Stimulated activated CD8-positive, alpha-beta memory T cell treated with anti-CD3 and anti-CD28 coated beads, Interleukin-7, amount 100 ng/mL, for 24 hours (primary cell): ENCODE results near the gene CD53.
"Not testable (repeated sequence)": the region's sequence is repeated elsewhere in the genome, so short reads cannot be mapped to it uniquely, and the experiment has no call there.

Experiments
- DNase-seq: peaks from one replicate; pipeline ENCODE4 v3.0.0-alpha.2; 2020; ENCODE audit warnings: low read depth

The CD53 gene, protein sequence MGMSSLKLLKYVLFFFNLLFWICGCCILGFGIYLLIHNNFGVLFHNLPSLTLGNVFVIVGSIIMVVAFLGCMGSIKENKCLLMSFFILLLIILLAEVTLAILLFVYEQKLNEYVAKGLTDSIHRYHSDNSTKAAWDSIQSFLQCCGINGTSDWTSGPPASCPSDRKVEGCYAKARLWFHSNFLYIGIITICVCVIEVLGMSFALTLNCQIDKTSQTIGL

DNA sequence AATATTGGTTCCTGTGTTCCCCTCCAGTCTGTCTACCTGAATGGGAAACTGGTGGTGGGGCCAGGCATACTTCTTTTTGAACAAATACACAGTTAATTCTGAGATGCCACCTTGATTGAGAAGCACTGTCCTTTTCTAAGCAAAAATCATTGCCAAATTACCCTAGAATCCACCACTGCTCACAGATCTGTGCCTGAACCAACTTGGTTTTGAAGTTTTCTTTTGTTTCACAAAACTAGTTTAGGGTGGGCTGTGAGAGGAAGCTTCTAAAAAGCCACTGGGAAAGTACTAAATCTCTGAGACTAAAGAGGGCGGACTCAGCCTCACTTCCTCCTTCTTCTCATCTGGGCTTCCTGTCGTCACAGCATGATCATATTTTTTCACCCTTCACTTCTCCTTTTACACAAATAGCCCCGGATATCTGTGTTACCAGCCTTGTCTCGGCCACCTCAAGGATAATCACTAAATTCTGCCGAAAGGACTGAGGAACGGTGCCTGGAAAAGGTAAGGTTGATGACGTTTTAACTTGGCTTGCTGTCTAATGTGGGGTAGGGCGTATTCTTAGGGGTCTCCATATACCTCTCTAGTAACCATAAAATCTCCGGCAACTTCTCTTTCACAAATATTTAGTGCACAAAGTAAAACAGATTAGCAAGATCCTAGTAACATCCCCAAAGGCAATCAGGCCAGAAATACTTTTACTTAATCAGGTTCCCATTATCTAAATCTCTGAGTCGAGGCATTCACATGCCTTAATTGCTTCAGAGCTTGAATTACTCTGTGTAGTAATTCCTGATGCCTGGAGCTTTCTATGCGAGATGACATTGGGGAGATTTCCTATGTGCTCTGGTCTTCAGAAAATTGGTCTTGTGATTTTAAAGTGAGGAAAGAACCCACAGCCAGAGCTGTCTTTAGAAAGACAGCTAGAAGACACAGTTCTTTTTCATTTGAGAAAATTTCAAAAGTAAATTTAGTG lies at the start of gene CD53:
Gene CD53 (plus strand): TSS at position 404 of the 976 bp plus-strand sequence. CDS start 18,261 bp downstream, outside the sequence.
- no peak for DNase-seq

DNA sequence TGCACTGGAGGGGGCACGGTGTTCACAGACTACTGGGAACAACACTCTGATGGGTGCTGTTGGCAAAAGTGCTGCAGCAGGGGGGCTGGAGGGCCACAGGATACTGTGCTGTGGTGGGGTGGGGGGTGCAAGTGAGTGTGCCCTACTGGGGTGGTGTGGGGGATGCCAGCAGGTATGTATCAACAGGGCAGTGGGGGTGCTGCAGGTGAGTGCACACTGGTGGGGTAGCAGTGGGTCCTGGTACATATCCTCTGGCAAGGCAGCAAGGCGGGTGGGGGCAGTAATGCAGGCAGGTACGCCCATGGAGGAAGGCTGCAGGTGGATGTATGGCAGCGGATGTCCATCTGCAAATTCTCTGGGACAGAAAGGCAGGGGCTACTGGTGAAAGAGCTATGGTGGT lies 48.8 kb upstream of the CD53 start:
- no peak for DNase-seq

DNA sequence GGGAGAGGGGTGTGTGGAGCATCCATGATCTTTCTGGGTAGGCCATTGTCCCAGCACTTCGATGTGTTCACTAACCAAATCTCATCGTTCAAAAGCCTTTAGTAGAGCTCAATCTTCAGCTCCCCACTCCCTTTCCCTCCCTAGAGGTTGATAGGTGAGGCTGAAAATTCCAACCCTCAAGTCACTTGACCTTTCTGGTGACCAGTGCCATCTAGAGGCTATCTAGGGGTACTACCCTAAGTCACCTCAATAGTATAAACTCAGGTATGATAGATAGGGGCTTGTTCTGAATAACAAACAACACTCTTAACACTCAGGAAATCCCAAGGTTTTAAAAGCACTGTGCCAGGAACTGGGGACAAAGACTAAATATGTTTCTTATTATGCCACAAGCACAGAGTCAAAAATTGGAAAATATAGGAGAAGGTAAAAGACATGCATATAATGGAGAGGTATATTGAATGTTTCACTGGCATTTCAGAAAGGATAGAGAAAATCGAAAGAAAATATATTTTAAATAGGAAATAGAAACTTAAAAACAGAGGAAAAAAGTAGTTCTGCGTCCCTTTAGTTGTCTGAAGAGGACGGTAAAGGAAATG lies 42.9 kb upstream of the CD53 start:
- no peak for DNase-seq

DNA sequence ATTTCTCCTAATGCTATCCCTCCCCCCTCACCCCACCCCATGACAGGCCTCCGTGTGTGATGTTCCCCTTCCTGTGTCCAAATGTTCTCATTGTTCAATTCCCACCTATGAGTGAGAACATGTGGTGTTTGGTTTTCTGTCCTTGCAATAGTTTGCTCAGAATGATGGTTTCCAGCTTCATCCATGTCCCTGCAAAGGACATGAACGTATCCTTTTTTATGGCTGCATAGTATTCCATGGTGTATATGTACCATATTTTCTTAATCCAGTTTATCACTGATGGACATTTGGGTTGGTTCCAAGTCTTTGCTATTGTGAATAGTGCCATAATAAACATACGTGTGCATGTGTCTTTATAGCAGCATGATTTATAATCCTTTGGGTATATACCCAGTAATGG lies 39.2 kb upstream of the CD53 start:
- not testable (repeated sequence) for DNase-seq

DNA sequence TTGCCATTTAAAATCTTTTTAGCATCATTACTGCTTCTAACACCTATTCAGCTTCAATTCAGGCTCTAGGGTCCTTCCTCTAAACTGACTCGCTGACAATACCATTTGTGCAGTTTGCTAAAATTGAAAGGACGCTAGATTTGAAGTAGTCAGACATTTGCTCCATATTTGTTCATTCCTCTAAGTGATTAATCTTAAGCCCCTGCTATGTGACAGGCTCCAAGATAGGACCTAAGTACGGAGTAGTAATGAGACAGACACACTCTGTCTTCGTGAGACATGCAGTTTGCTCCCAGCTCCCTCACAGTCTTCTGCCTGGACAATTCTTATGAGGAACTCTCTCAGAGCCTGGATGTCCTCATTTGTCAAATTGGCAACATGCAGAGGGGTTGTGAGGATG lies 26.1 kb upstream of the CD53 start:
- DNase-seq = no peak

DNA sequence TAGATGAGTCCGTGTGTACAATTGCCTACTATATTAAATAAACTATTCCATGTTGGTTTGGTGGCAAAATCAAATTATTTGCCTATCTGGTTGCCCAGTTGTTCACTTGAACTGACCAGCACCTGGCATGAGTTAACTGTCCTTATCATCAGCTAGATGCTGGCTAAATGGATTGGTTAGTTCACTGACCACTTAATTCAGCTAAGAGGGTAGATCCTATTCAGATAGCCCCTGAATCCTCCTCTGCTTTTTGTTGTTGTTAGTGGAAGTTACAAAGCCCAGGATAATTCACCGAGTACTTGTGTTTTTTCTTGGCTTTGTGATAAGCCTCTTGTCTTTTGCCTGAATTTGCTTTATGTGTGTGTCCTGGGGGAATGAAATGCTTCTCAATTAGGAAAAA lies 22.8 kb upstream of the CD53 start:
- DNase-seq = no peak

DNA sequence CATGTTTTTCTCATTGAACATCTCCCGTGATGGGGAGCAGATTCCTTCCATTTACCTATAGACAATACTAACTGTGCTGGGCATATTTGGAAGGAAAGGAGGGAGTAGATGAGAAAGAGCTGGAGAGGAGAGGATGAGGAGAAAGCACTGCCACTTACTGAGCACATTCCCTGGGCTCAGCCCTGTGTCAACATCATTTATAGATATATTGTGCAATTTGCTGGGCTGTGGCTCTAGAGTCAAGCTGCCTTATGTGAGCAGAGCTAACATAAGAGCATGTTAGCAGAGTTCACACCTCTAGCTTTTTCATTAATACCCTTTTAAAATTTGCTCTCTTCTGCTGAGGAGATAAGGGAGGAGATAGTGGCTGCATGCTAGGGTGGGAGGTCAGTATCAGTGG lies 22.3 kb upstream of the CD53 start:
- no peak for DNase-seq

DNA sequence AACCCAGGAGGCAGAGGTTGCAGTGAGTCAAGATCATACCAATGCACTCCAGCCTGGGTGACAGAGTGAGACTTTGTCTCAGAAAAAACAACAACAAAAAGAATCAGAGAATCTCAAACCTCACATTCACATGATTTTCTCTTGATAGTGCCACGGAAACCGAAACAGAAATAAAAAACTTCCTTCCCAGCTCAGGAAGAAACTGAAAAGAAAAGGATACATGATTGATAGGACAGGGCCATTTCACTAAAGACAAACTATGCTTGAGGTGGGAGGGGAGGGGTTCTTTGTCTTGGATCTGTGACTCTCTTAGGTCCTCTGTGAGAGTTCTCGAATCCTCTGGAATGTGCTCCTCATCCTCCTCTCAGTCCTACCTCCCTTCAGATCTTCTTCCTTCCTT lies 19.8 kb upstream of the CD53 start:
- no peak for DNase-seq

DNA sequence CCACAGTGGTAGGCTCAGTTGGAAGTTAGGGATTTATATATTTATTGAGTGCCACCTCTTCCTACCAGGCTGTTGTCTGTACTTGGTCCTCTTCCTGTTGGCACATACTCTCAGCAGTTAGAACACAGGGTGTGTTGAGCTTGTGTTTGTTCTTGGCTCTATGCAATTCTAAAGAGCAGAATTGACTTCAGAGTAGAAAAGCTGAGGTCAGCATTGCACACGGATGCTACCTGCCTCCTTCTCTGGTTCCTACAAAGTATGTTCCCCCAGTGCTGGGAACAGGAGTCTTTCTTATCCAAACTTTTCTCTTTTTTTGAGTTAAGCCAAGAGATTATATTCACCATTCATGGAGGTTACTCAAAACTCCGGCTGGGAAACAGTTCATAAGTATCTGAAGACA lies 16.5 kb upstream of the CD53 start:
- no peak for DNase-seq

DNA sequence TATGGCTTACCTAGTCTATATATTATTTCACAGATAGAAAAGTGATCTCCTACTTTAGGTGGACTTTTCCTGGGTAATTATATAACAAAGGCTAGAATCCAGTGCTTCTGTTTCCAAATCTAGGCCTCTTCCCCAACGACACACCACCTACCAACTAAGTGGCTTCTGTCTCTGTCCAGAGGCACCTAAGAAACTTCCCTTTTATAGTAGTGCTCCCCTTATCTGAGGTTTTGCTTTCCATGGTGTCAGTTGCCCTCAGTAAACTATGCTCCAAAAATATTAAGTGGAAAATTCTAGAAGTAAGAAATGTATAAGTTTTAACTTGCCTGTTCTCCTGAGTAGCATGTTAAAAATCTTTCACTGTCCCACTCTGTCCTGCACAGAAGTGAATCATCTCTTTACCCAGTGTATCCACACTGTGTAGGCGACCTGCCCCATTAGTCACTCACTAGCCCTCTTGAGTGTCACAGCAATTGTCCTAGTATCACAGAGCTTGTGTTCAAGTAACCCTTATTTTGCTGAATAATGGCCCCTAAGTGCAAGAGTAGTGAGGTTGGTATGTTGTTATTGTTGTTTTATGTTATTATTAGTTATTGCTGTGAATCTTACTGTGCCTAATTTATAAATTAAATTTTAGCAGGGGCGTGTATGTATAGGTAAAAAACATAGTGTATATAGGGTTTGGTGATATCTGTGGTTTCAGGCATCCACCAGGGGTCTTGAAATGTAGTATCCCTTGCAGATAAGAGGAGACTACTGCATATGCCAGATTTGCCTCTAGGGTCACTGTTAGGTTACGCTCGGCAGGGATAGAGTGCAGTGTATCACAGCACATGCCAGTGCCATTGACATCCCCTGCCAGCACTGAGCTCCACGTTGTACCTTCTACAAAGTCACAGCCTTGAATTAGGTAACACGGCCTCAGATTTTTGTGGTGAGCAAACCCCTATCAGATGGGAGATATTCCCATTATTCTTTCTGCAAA lies 14.7 kb upstream of the CD53 start:
- DNase-seq = no peak

DNA sequence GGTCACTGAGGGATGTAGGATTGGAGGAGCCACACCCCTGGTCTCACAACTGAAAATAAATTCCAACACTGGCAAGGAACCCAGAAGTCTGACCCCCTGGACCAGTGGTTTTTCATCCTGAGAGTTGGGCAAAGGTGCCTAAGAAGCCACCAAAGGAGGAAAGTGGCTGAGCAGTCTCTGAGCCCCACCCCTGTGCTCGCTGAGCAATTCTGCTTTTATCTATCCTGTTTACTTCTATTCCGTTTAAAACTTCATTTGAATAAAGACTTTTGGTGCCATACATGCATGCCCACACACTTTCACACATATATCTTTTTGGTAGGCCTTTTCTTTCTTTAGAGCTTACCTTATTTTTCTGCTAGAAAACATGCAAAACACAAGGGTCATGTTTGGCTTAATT lies 13.9 kb upstream of the CD53 start:
- DNase-seq = no peak

DNA sequence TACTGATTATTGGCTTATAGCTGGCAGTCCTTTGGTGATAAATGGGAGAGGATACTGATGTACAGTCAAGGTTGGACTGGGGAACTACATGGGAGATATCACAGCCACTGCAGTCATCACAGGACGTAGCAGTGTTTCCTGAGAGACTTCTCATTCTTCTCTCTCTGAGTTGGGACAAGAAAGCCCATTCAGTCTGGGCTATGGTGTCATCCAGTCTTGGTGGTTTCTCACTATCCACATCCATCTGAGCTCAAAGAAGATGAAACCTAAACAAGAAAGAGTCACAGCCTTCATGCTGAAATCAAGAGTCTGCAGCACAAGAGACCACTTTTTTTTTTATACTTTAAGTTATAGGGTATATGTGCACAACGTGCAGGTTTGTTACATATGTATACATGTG lies 12.8 kb upstream of the CD53 start:
- DNase-seq = no peak

DNA sequence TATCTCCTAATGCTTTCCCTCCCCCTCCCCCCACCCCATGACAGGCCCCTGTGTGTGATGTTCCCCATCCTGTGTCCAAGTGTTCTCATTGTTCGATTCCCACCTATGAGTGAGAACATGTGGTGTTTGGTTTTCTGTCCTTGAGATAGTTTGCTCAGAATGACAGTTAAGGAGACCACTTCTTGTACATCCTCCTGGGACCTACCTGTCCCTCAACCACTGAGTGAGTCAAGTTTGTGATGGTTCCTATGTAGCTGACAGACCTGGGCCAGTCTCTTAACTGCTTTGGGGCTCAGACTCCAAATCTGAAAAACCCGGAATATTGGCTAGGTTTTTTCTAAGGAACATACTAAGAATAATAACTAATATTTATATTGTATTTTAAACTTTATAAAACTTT lies 12.3 kb upstream of the CD53 start:
- not testable (repeated sequence) for DNase-seq

DNA sequence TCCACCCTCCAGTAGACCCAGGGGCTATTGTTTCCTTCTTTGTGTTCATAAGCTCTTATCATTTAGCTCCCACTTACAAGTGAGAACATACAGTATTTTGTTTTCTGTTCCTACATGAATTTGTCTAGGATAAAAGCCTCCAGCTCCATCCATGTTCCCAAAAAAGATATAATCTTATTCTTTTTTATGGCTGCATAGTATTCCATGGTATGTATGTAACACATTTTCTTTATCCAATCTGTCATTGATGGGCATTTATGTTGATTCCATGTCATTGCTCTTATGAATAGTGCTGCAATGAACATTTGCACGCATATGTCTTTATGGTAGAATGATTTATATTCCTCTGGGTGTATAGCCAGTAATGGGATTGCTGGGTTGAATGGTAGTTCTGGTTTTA lies 11.0 kb upstream of the CD53 start:
- DNase-seq = not testable (repeated sequence)

DNA sequence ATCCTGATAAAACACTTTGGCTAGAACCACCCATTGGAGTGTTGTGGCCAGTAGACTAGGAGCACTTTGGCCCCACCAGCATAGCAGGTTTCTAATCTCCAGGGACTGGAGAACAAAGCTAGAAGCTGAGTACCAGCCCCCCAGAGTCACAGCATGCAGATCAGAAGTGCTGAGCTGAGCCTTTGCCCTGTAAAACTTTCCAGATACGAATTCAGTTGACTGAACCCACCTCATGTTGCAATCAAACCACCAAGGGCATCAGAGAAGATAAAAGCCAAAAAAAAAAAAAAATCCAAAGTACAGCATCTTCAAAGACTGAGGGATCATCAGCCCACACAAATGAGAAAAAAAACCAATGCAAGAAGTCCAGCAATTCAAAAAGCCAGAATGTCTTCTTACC lies 8.7 kb upstream of the CD53 start:
- no peak for DNase-seq

DNA sequence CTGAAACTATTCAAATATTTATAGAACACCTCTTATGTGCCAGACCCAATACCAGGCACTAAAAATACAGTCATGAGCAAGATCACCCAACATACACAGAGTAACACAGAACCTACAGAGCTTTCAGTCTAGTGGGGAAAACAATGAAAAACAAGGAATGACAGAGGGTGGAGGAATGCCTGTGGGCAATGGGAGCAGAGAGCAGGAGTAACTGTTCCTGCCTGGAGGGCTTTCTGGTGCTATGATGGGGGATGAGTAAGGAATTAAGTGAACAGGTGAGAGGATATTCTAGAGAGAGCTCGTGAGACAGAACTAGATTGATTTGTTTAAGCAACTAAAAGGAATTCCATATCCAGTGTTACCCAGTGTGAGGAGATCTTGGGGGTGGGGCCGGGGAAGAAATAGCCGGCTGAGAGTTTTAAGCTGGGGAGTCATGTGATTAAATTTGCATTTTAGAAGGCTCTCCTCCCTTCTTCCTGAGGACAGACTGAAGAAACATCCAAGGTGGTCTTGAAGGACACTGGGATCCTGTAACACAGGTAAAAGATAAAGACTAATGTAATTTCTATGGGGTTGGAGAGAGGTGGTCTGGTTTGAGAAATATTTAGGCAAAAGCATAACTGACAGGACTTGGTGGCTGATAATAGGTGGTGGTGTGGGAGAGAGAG lies 2.1 kb upstream of the CD53 start:
- no peak for DNase-seq

DNA sequence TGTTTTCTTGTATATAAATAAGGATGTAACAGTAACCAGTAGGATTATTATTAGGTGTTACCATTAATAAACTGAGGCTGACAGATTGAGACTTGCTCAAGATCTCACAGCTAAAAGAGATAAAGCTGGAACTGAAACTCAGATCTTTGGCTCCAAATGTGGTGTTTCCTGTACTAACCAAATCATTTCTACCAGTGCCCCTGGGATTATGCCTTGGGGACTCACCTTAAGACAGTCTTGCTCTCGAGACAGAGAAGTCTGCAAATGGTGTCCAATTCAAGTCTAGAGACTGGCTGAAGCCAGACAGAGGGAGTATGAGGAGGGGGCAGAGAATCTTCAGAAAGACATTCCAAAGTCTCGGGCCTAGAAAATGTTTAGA lies 593 bp upstream of the CD53 start:
- no peak for DNase-seq

DNA sequence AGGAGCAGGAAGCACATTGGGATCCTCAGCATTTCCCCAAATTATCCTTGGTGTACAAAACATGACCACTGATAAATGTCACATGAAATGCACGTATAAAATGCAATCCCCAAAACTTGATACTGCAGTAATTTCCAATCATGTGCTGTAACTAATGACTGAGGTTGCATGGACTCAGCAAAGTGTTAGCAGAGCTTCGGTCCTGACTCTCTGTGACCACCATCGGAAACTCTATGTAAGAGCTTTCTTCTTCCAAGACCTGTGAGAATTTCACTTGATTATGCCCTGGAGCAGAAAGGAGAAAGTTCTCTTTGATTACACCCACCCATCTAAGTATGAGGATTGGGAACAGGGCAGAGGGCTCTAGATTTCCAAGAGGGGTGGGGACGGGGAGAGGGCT lies 908 bp downstream of the CD53 start:
- DNase-seq = no peak

DNA sequence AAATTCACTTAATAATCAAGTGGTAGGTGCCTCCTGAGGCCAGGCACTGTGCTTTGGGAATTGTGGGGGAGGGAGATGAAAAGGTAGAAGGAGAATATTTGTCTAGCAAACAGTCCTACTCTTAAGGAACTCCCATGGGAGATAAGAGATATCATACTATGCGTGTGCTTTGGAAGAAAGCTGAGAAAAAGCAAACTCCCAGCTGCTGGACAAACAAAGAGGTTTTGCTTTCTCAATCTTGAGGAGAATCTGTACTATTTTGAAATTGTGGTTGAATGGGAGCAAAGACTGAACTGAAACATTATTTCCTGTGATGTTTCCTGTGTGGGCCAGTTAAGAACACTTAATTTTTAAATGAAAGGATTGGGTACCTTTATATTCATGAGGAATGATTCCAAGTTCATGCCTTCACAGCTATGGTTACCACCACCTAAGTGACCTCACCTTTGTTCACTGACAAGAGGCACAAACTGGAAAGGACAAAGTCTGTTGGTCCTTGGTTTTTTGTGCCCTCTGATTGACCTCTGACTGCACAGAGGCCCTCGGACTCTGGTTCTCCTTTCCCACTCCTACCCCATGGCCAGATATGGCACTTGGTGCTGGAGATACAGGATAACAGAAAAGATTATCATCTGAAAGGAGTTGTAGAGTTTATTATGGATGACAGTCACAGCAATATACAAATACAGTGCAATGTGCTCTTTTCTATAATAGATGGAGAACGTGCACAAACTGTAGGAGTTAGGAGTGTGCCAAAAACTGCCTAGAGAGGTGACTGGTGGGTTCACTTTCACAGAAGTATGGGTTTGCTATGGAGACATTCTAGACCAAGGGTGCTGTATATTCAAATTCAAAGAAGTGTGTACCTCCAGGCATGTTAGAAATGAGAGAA lies 1.6 kb downstream of the CD53 start:
- DNase-seq = no peak

DNA sequence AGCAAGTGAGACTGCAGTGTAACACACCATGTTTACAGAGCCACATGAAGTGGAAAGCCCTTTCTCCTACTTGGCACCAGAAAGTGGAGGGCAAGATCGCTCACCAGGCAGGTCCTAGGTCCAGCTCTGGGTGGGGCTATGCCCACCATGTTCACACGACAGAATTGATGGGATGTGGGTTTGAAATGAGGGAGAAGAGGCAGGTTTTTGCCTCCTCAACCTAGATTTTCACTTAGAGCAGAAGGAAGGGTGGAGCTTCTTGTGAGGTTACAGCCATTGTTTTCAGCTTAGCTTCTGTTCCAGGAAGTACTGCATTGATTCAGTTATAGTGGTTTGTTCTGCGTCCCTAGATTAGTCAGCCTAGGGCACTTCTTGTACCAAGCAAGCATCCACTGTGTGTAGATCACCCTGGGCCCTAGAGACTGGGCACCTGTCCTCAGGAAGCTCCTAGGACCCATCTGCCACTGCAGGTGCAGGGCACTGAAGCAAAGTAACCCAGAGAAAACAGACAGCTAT lies 2.3 kb downstream of the CD53 start:
- DNase-seq = no peak
